ENCODE results near the gene TRAPPC10.
"Not testable (repeated sequence)": the region's sequence is repeated elsewhere in the genome, so short reads cannot be mapped to it uniquely, and the experiment has no call there.

TRAPPC10 gene

GRCh38 chr21:44098964-44099363 lies 86.9 kb downstream of the TRAPPC10 start:
- not testable (repeated sequence) for H3K4me3 ChIP-seq (ENCODE audit: low read length); DNase-seq (ENCODE audit: low read depth, low spot score)

DNA sequence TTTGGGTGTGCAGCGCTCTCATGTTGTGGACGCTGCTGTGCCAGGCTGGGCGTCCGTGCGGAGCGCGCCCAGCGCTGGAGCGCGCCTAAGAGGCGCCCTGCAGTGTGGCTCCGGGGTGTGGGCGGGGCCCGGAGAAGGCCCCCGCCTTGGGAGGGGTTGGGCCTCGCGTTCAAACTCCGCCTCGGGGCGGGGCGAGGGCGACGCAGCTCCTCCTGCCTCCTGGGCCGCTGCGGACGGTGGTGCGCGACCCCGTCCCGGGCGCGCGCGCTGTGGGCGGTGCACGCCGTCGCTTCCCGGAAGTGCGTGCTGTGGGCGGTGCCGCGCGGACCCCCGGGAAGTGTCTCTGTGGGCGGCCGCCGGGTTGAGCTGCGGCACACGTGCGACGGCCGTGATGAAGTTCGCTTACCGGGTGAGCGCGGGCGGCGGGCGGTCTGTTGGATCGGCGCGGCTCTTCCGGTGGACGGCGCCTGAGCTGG lies 95.0 kb downstream of the TRAPPC10 start, which contains the start of gene PWP2:
Gene PWP2 (plus strand): TSS at position 374 of the 476 bp plus-strand sequence. CDS start 18 bp downstream, at position 392.
- not testable (repeated sequence) for DNase-seq (ENCODE audit: low read depth, low spot score)
- H3K4me3 ChIP-seq (ENCODE audit: low read length), result peak within 1 kb of the TSS; percentile 24; the same call in 1 of the 2 replicates

GRCh38 chr21:44107589-44107988 lies 95.5 kb downstream of the TRAPPC10 start:
- not testable (repeated sequence) for DNase-seq (ENCODE audit: low read depth, low spot score)
- H3K4me3 ChIP-seq (ENCODE audit: low read length), result peak overlapping the region; percentile 24; the same call in 1 of the 2 replicates

- not testable (repeated sequence) for DNase-seq (ENCODE audit: low read depth, low spot score); H3K4me3 ChIP-seq (ENCODE audit: low read length)
Measured at GRCh38 chr21:44113702-44114371, 101.7 kb downstream of the TRAPPC10 start.

DNA sequence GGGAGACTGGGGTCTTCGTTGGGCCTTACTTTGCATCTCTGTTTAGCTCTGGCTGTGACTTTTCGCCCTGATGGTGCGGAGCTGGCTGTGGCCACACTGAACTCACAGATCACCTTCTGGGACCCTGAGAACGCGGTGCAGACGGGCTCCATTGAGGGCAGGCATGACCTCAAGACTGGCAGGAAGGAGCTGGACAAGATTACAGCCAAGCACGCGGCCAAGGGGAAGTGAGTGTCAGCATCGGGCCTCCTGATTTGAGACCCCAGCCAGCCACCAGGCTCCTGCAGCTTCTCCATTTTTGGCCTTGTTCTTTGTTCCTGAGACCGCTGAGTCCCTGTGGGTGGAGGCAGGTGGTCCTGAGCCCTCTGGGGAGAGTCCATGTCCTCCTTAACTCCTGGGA lies 110.0 kb downstream of the TRAPPC10 start:
- not testable (repeated sequence) for H3K4me3 ChIP-seq (ENCODE audit: low read length); DNase-seq (ENCODE audit: low read depth, low spot score)

DNA sequence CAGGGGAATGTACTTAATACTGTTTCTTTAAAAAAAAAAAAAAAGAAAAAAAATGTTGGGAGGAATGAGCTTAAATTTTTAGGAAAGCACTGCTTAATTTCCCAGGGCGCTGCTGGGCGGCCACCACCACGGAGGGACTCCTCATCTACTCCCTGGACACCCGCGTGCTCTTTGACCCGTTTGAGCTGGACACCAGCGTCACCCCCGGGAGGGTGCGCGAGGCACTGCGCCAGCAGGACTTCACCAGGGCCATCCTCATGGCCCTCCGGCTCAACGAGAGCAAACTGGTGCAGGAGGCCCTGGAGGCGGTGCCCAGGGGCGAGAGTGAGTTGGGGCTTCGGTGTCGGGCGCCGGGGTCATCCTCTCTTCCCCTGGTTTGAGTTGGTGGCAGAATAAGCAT lies 115.7 kb downstream of the TRAPPC10 start:
- not testable (repeated sequence) for DNase-seq (ENCODE audit: low read depth, low spot score); H3K4me3 ChIP-seq (ENCODE audit: low read length)

- H3K4me3 ChIP-seq (ENCODE audit: low read length), result peak overlapping the region; percentile 38
- DNase-seq (ENCODE audit: low read depth, low spot score), result not testable (repeated sequence)
Measured at GRCh38 chr21:44133715-44134057, 121.6 kb downstream of the TRAPPC10 start.

GRCh38 chr21:44134732-44135131 lies 122.6 kb downstream of the TRAPPC10 start:
- not testable (repeated sequence) for DNase-seq (ENCODE audit: low read depth, low spot score); H3K4me3 ChIP-seq (ENCODE audit: low read length)

GRCh38 chr21:44138039-44138438 lies 125.9 kb downstream of the TRAPPC10 start:
- not testable (repeated sequence) for DNase-seq (ENCODE audit: low read depth, low spot score); H3K4me3 ChIP-seq (ENCODE audit: low read length)

GRCh38 chr21:44139787-44140551 lies 127.9 kb downstream of the TRAPPC10 start:
- DNase-seq (ENCODE audit: low read depth, low spot score); H3K4me3 ChIP-seq (ENCODE audit: low read length): not testable (repeated sequence)

DNA sequence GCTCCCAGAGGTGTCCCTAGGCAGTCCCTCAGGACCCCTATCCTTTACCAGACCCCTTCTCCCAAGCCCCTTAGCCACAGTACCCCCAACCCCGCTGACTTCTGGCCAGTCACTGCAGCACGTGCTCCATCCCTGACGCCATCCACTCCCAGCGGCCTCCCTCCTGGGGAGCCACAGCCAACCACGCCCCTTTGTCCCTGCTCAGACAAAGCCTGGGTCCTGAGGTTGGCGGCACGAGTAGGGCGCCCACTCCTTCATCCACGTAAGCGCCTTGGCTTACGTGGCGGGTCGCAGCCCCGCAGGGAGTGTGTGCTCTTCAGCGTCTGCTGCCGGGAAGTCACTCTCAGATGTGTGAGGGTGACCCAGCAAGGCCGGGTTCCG lies 128.4 kb downstream of the TRAPPC10 start:
- DNase-seq (ENCODE audit: low read depth, low spot score), result not testable (repeated sequence)

DNA sequence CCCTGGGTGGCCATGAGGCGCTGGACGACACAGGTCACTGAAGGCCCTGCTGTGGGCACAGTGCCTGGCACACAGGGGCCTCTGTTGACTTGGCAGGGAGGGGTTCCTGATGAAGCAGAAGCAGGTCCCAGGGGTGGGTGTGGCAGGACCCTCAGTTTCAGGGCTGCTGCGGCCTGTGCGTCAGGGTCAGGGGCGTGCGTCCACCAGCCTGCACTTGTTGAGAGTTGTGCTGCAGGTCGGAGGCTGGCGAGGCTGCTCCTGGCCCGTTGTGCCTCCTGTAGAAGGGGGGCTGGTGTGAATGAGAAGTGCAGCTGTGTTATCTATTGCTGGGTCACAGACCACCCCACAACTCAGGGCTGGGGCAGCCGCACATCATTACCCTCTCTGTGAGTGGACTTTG lies 130.4 kb downstream of the TRAPPC10 start:
- DNase-seq (ENCODE audit: low read depth, low spot score); H3K4me3 ChIP-seq (ENCODE audit: low read length): not testable (repeated sequence)

More for the DNA sequence above, 128.4 kb downstream of the TRAPPC10 start:
- not testable (repeated sequence) for H3K4me3 ChIP-seq (ENCODE audit: low read length)

- not testable (repeated sequence) for DNase-seq (ENCODE audit: low read depth, low spot score); H3K4me3 ChIP-seq (ENCODE audit: low read length)
Measured at GRCh38 chr21:44143380-44143779, 131.3 kb downstream of the TRAPPC10 start.

- not testable (repeated sequence) for DNase-seq (ENCODE audit: low read depth, low spot score); H3K4me3 ChIP-seq (ENCODE audit: low read length)
Measured at GRCh38 chr21:44143996-44144395, 131.9 kb downstream of the TRAPPC10 start.

DNA sequence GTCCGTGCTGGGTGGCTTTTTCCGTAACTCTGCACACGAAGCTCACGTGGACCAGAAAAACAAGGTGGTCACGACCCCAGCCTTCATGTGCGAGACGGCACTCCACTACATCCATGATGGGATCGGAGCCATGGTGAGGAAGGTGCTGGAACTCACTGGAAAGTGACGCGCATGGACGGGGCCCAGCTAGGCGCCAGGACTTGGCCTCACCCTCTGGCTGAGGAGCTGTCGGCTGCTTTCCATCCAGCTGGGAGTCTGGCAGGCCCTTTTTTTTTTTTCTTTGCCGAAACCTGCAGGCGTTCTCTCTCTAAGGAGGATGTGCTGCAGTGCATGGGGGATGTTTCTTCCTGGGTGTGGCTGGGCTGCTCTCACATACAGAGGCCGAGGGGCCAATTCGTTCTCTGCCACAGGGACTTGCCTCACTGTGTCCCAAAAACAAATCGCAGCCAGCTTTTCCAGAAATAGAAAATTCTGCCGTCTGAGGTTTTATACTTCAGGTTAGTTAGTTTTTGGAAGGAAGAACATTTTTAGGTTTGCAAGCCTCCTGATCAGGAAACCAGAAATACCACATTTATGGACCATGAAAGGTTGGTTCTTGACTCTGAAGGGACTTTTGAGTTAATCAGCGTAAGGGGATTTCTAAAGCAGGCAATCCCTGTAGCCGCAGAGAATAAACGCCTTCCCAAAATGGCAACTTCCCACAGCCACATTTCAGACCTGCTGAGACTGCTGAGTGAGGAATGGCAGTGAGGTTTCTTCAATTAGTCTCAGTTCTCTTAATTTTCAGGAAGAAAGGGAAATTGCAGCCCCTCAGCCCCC lies 132.9 kb downstream of the TRAPPC10 start:
- H3K4me3 ChIP-seq (ENCODE audit: low read length); DNase-seq (ENCODE audit: low read depth, low spot score): not testable (repeated sequence)

GRCh38 chr21:44145616-44146015 lies 133.5 kb downstream of the TRAPPC10 start:
- DNase-seq (ENCODE audit: low read depth, low spot score); H3K4me3 ChIP-seq (ENCODE audit: low read length): not testable (repeated sequence)

DNA sequence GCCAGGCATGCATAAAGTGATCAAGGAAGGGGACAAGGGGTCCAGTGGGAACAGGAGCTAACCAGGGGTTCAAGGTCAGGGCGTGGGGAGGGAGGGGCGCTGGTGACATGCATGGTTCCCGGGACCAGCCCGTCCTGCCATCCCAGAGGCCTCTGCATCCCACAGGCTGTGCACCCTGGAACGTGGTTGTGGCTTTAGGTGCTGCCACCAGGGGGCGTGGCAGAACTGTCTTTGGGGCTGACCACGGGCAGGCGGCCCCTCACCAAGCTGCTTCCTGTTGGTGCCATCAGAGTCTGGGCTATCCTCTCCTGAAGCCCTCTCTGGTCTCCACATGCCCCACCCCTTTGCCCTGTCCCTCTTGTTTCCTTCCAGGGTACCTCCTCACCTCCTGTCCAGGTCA lies 135.0 kb downstream of the TRAPPC10 start:
- not testable (repeated sequence) for DNase-seq (ENCODE audit: low read depth, low spot score); H3K4me3 ChIP-seq (ENCODE audit: low read length)

- not testable (repeated sequence) for H3K4me3 ChIP-seq (ENCODE audit: low read length); DNase-seq (ENCODE audit: low read depth, low spot score)
Measured at GRCh38 chr21:44150255-44150654, 138.1 kb downstream of the TRAPPC10 start.

DNA sequence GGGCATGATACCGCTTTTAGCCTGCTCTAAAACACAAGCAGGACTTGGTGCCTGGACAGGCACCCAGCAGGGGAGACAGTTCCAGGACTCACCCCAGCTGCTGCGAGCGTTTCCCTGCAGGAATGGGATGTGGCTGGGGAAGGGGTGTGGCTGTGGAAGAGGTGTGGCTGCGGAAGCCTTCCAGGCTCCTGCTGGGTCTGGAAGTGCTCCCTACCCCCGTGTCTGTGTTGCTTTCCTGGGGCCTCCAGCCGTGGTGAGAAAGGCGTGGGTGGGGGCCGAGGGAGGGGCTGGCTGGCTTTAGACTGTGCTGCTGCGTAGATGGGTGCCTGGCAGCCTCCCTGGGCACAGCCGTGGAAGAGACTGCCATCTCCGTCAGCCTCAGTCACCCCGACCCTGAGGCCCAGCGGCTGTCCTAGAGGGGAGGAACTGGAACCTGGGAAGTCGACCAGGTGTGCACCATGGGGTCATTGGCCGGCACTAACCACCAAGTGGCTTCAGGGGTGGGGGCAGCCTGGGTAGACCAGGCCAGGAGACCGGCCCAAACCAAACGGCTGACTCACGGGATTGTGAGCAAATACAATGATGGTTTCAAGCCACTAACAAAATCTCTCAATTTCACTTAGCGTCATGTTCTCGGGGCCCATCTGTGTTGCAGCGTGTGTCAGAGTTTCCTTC lies 141.2 kb downstream of the TRAPPC10 start:
- not testable (repeated sequence) for H3K4me3 ChIP-seq (ENCODE audit: low read length); DNase-seq (ENCODE audit: low read depth, low spot score)
